ENCODE data around the gene SMCO4.

The SMCO4 gene

DNA sequence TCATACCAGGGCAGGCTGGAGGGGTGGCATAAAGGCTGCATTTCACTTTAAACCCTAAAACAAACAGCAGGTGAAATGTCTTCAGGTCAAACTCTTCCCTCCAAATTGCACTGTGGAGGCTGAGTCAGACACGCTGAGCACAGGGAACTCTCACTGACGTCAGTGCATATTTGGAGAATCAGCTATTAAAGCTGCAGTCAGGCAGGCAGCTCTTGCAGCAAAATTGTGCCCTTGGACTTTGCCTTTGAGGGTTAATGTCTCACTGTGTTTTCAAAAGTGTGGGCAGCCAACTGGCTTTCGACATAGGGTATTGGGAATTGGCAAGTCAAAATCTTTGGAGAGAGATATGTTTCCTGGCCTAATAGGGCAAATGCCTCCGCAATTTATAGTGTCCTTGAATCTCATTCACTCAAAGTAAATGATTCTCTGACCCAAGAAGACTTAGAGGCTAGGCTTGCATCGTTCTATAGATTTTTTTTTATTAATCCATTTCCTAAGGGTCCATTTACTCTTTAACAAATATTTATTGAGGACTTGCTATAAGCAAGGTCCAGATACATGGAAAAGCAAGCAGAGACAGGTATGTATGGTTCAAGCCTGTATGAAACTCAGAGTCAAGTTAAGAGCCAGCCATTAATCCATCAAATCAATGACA, 27.7 kb upstream of the SMCO4 start:
- Histone ChIP-seq H3K27me3 (ENCODE audit: control insufficient read depth in 1 of 2, insufficient read depth in 1 of 2, low read length in 2 of 2) (no peaks in the 10 kb centered on the region), H3K4me2 (ENCODE audit: low read length, poor library complexity, severe bottlenecking) (no peak overlapping the region), H3K18ac (ENCODE audit: low read depth in 1 of 2, low read length in 2 of 2) (no peak overlapping the region), H2AK5ac (ENCODE audit: low read length, severe bottlenecking) (no peak overlapping the region), H3K14ac (ENCODE audit: low read length in 2 of 2) (no peak overlapping the region), H3K4me3 (ENCODE audit: insufficient read depth in 1 of 2, low read depth in 1 of 2, low read length in 2 of 2) (no peak overlapping the region), H4K91ac (ENCODE audit: low read length) (no peak overlapping the region), H3K23ac (ENCODE audit: low read length in 2 of 2) (no peak overlapping the region), H3K9ac (ENCODE audit: low read length) (no peak overlapping the region), H2AFZ (ENCODE audit: low read depth, low read length) (no peak overlapping the region), H3K4ac (ENCODE audit: low read depth in 1 of 2, low read length in 2 of 2) (no peak overlapping the region), H3K4me1 (ENCODE audit: control insufficient read depth, insufficient read depth, low read depth, low read length) (peaks cover 6% of the 10 kb centered on the region), H2BK15ac (ENCODE audit: low read depth, poor library complexity, severe bottlenecking) (no peak overlapping the region), H3K36me3 (ENCODE audit: control insufficient read depth in 1 of 2, insufficient read depth in 2 of 2, low read depth in 1 of 2, low read length in 2 of 2) (no peaks in the 10 kb centered on the region), H3K27ac (ENCODE audit: low read length, poor library complexity, severe bottlenecking) (no peak overlapping the region), H2BK12ac (ENCODE audit: low read length in 2 of 2) (no peak overlapping the region), H2BK120ac (ENCODE audit: low read depth, low read length) (no peak overlapping the region), H4K8ac (ENCODE audit: low read length) (no peak overlapping the region), H2BK5ac (ENCODE audit: low read depth, low read length, poor library complexity, severe bottlenecking) (no peak overlapping the region), H3K9me3 (ENCODE audit: control insufficient read depth, low read length) (no peaks in the 10 kb centered on the region), H3K79me1 (replicated peaks; ENCODE audit: low read length, poor library complexity, severe bottlenecking) (no peaks in the 10 kb centered on the region)
- peak; percentile 42 for DNase-seq
- 45% methylated on average over 4 of the region's 5 CpGs for WGBS

DNA sequence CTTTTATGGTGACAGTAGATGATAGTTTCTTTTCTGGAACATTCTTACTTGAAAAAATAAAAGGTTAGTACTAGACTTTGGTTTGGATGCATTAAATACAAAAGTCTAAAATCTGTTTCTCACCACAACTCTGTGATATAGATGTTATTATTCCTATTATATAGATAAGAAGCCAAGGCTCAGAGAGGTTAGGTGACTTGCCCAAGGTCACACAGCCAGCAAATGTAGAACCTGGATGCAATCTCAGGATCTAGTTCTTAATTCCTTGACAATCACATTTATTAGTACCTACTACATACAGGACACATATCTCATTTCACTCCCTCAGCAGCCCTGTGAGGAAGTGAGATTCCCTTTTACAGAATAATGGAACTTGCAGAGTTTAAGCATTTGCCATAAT, 26.3 kb upstream of the SMCO4 start:
- Histone ChIP-seq H3K27me3 (ENCODE audit: control insufficient read depth in 1 of 2, insufficient read depth in 1 of 2, low read length in 2 of 2) (no peaks in the 10 kb centered on the region), H3K9ac (ENCODE audit: low read length) (no peak overlapping the region), H4K8ac (ENCODE audit: low read length) (no peak overlapping the region), H3K14ac (ENCODE audit: low read length in 2 of 2) (no peak overlapping the region), H3K4me2 (ENCODE audit: low read length, poor library complexity, severe bottlenecking) (no peak overlapping the region), H3K4ac (ENCODE audit: low read depth in 1 of 2, low read length in 2 of 2) (no peak overlapping the region), H2BK5ac (ENCODE audit: low read depth, low read length, poor library complexity, severe bottlenecking) (no peak overlapping the region), H3K4me3 (ENCODE audit: insufficient read depth in 1 of 2, low read depth in 1 of 2, low read length in 2 of 2) (no peak overlapping the region), H3K79me1 (replicated peaks; ENCODE audit: low read length, poor library complexity, severe bottlenecking) (no peaks in the 10 kb centered on the region), H3K36me3 (ENCODE audit: control insufficient read depth in 1 of 2, insufficient read depth in 2 of 2, low read depth in 1 of 2, low read length in 2 of 2) (no peaks in the 10 kb centered on the region), H3K23ac (ENCODE audit: low read length in 2 of 2) (no peak overlapping the region), H3K9me3 (ENCODE audit: control insufficient read depth, low read length) (no peaks in the 10 kb centered on the region), H2AFZ (ENCODE audit: low read depth, low read length) (no peak overlapping the region), H2AK5ac (ENCODE audit: low read length, severe bottlenecking) (no peak overlapping the region), H3K27ac (ENCODE audit: low read length, poor library complexity, severe bottlenecking) (no peak overlapping the region), H2BK120ac (ENCODE audit: low read depth, low read length) (no peak overlapping the region), H2BK15ac (ENCODE audit: low read depth, poor library complexity, severe bottlenecking) (no peak overlapping the region), H4K91ac (ENCODE audit: low read length) (no peak overlapping the region), H3K4me1 (ENCODE audit: control insufficient read depth, insufficient read depth, low read depth, low read length) (peaks cover 6% of the 10 kb centered on the region), H3K18ac (ENCODE audit: low read depth in 1 of 2, low read length in 2 of 2) (no peak overlapping the region), H2BK12ac (ENCODE audit: low read length in 2 of 2) (no peak overlapping the region)
- no peak for DNase-seq

DNA sequence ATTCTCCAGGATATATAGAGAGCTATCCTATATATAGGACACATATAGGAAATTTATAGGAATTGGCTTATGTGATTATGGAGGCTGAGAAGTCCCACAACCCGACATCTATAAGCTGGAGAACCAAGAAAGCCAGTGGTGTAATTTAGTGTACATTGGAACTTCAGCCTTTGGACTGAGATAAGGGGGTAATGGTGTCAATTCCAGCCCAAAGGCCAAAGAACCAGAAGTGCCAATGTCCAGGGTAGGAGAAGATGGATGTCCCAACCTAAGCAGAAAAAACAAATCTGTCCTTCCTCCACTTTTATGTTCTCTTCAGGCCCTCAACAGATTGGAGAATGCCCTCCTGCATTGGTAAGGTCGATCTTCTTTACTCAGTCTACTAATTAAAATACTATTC, 25.5 kb upstream of the SMCO4 start:
- Histone ChIP-seq H3K14ac (ENCODE audit: low read length in 2 of 2) (no peak overlapping the region), H2BK12ac (ENCODE audit: low read length in 2 of 2) (no peak overlapping the region), H3K27me3 (ENCODE audit: control insufficient read depth in 1 of 2, insufficient read depth in 1 of 2, low read length in 2 of 2) (no peaks in the 10 kb centered on the region), H3K4ac (ENCODE audit: low read depth in 1 of 2, low read length in 2 of 2) (no peak overlapping the region), H3K27ac (ENCODE audit: low read length, poor library complexity, severe bottlenecking) (no peak overlapping the region), H3K23ac (ENCODE audit: low read length in 2 of 2) (no peak overlapping the region), H3K9ac (ENCODE audit: low read length) (no peak overlapping the region), H3K9me3 (ENCODE audit: control insufficient read depth, low read length) (no peaks in the 10 kb centered on the region), H2BK120ac (ENCODE audit: low read depth, low read length) (no peak overlapping the region), H3K4me3 (ENCODE audit: insufficient read depth in 1 of 2, low read depth in 1 of 2, low read length in 2 of 2) (no peak overlapping the region), H3K18ac (ENCODE audit: low read depth in 1 of 2, low read length in 2 of 2) (no peak overlapping the region), H3K79me1 (replicated peaks; ENCODE audit: low read length, poor library complexity, severe bottlenecking) (no peaks in the 10 kb centered on the region), H4K8ac (ENCODE audit: low read length) (no peak overlapping the region), H2AK5ac (ENCODE audit: low read length, severe bottlenecking) (peak overlapping the region; percentile 58), H3K4me2 (ENCODE audit: low read length, poor library complexity, severe bottlenecking) (no peak overlapping the region), H2AFZ (ENCODE audit: low read depth, low read length) (no peak overlapping the region), H2BK15ac (ENCODE audit: low read depth, poor library complexity, severe bottlenecking) (no peak overlapping the region), H2BK5ac (ENCODE audit: low read depth, low read length, poor library complexity, severe bottlenecking) (no peak overlapping the region), H4K91ac (ENCODE audit: low read length) (no peak overlapping the region), H3K4me1 (ENCODE audit: control insufficient read depth, insufficient read depth, low read depth, low read length) (peaks cover 6% of the 10 kb centered on the region), H3K36me3 (ENCODE audit: control insufficient read depth in 1 of 2, insufficient read depth in 2 of 2, low read depth in 1 of 2, low read length in 2 of 2) (no peaks in the 10 kb centered on the region)
- no peak for DNase-seq
- WGBS: 73% methylated on average over 2 of the region's 2 CpGs

GRCh38 chr11:93567401-93567895, 24.3 kb upstream of the SMCO4 start:
- peak overlapping the region; percentile 4 for H3K4me2 ChIP-seq (ENCODE audit: low read length, poor library complexity, severe bottlenecking)
- H3K36me3 ChIP-seq (ENCODE audit: control insufficient read depth in 1 of 2, insufficient read depth in 2 of 2, low read depth in 1 of 2, low read length in 2 of 2): no peaks in the 10 kb centered on the region
- H3K18ac ChIP-seq (ENCODE audit: low read depth in 1 of 2, low read length in 2 of 2): no peak overlapping the region
- H3K27ac ChIP-seq (ENCODE audit: low read length, poor library complexity, severe bottlenecking): no peak overlapping the region
- no peak overlapping the region for H2BK12ac ChIP-seq (ENCODE audit: low read length in 2 of 2)
- no peak overlapping the region for H4K91ac ChIP-seq (ENCODE audit: low read length)
- no peak overlapping the region for H4K8ac ChIP-seq (ENCODE audit: low read length)
- H2BK5ac ChIP-seq (ENCODE audit: low read depth, low read length, poor library complexity, severe bottlenecking): no peak overlapping the region
- no peak overlapping the region for H2BK120ac ChIP-seq (ENCODE audit: low read depth, low read length)
- no peak overlapping the region for H3K23ac ChIP-seq (ENCODE audit: low read length in 2 of 2)
- peaks cover 6% of the 10 kb centered on the region for H3K4me1 ChIP-seq (ENCODE audit: control insufficient read depth, insufficient read depth, low read depth, low read length)
- H2AK5ac ChIP-seq (ENCODE audit: low read length, severe bottlenecking): no peak overlapping the region
- no peaks in the 10 kb centered on the region for H3K9me3 ChIP-seq (ENCODE audit: control insufficient read depth, low read length)
- no peak overlapping the region for H3K4me3 ChIP-seq (ENCODE audit: insufficient read depth in 1 of 2, low read depth in 1 of 2, low read length in 2 of 2)
- no peak overlapping the region for H3K14ac ChIP-seq (ENCODE audit: low read length in 2 of 2)
- no peak overlapping the region for H2BK15ac ChIP-seq (ENCODE audit: low read depth, poor library complexity, severe bottlenecking)
- 78% methylated on average over 7 of the region's 7 CpGs for WGBS
- H3K9ac ChIP-seq (ENCODE audit: low read length): no peak overlapping the region
- no peak overlapping the region for H3K4ac ChIP-seq (ENCODE audit: low read depth in 1 of 2, low read length in 2 of 2)
- no peak overlapping the region for H2AFZ ChIP-seq (ENCODE audit: low read depth, low read length)
- no peak for DNase-seq
- no peaks in the 10 kb centered on the region for H3K27me3 ChIP-seq (ENCODE audit: control insufficient read depth in 1 of 2, insufficient read depth in 1 of 2, low read length in 2 of 2)
- H3K79me1 ChIP-seq (replicated peaks; ENCODE audit: low read length, poor library complexity, severe bottlenecking): no peaks in the 10 kb centered on the region

Data from mesenchymal stem cell (in vitro differentiated cells and primary cell).